Measurements from ENCODE around the gene SPATS2L. TPM values are rescaled to one million over a fixed set of nuclear protein-coding genes. Genes with fewer than 3 reads are reported as not detected.

SPATS2L gene
- total RNA-seq, 1 donor from 2014 or later: 92.7 TPM

DNA sequence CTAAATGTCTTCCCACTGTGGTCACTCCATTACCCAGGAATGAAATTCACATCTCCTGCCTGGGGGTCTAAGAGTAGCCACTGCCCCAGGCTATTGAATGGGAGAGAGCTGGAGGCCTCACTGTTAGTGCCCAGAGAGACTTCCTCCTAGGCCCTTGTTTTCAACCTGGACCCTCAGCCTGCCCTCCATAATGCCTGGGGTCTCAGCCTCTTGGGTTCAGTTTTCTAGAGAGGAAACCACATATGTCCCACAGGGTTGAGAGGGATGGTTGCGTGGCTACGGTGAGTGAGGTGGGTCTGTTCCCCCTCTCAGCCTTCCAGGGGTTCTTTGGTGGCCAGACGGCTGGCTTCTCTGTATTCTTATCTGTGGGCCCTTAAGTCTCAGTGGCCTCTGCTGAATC lies 43.4 kb downstream of the SPATS2L start:
- Histone ChIP-seq H3K27me3 (no peaks in the 10 kb centered on the region), H3K9me3 (no peaks in the 10 kb centered on the region), H3K4me1 (peaks cover 10% of the 10 kb centered on the region), H3K4me3 (no peak overlapping the region), H3K27ac (no peak overlapping the region), H3K36me3 (no peaks in the 10 kb centered on the region)
- TF ChIP-seq CTCF (IDR thresholded peaks at IDR 0.05): no peak
- intact Hi-C loops (cut with DNase I): no loop called here
- ATAC-seq (no peak), DNase-seq (no peak)

DNA sequence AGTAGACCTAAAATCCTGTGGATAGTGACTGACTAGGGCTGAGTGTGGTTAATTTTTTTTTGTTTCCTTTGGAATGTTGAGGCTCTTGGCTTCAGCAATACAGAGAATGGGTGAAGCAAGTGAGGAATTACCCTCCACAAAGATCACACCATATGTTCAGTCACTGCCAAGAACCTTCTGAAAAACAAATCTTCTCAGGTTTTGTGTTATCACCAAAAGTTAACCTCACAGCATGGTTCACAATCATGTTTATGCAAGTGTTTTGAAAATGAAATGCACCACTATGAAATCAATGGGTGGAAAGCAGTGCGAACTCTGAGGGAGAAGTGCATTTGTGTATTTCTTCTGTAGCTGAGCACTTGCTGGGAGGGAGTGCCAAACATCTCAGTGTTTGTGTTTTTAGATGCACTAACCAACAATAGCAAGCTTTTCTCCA lies 44.4 kb downstream of the SPATS2L start:
- H3K4me1 ChIP-seq: peaks cover 10% of the 10 kb centered on the region
- intact Hi-C loops (cut with DNase I): no loop called here
- TF ChIP-seq CTCF (IDR thresholded peaks at IDR 0.05): no peak
- H3K27me3 ChIP-seq: no peaks in the 10 kb centered on the region
- no peak overlapping the region for H3K27ac ChIP-seq
- no peaks in the 10 kb centered on the region for H3K9me3 ChIP-seq
- no peaks in the 10 kb centered on the region for H3K36me3 ChIP-seq
- DNase-seq (no peak), ATAC-seq (no peak)
- H3K4me3 ChIP-seq: no peak overlapping the region

GRCh38 chr2:200351815-200352214 lies 45.3 kb downstream of the SPATS2L start:
- no peak for ATAC-seq
- no peaks in the 10 kb centered on the region for H3K36me3 ChIP-seq
- no peak overlapping the region for H3K4me3 ChIP-seq
- no peaks in the 10 kb centered on the region for H3K27me3 ChIP-seq
- no peak for TF ChIP-seq CTCF (IDR thresholded peaks at IDR 0.05)
- H3K27ac ChIP-seq: no peak overlapping the region
- no peaks in the 10 kb centered on the region for H3K9me3 ChIP-seq
- peaks cover 15% of the 10 kb centered on the region for H3K4me1 ChIP-seq
- DNase-seq: no peak
- intact Hi-C loops (cut with DNase I): no loop called here

DNA sequence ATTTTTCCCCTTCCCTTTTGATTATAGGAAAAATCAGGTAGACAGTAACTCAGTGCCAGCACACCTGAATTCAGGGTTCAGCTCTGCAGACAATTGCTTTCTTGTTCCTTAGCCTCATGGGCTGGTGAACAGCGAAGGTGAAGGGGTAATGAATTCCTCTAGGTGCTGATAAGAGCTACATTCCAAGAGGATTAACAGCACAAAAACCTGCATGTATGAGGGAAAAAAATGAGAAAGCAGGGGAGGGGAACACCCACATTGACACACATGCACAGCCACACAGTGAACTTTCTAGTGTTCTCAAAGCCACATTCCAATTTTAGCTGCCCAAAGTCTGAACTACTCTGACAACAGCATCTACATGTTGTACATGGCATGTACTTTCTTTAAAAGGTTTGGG lies 46.1 kb downstream of the SPATS2L start:
- Histone ChIP-seq H3K27me3 (no peaks in the 10 kb centered on the region), H3K4me1 (peaks cover 23% of the 10 kb centered on the region), H3K36me3 (no peaks in the 10 kb centered on the region), H3K27ac (peak overlapping the region; percentile 47), H3K4me3 (no peak overlapping the region), H3K9me3 (no peaks in the 10 kb centered on the region)
- TF ChIP-seq CTCF (IDR thresholded peaks at IDR 0.05): no peak
- DNase-seq (no peak), ATAC-seq (peak; percentile 88)
- intact Hi-C loops (cut with DNase I): no loop called here

DNA sequence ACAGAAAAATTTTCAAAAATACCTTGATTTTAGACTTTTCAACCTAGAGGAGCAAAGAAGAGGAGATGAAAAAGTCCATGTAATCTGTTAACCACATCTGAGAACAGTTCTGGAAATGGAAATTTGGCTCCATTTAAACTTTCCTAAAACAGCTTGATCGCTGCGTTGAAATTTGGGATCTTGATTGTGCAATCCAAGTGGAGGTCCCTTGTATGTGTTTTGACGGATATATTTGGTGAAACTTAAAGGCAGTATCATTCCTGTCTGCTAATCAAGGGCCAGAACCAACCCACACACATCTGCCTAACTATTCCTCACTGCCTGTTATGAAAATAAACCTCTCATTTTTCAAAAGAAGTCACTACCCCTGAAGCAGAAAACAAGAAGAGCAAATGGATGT lies 46.6 kb downstream of the SPATS2L start:
- Histone ChIP-seq H3K4me1 (peaks cover 23% of the 10 kb centered on the region), H3K27me3 (no peaks in the 10 kb centered on the region), H3K27ac (peak overlapping the region; percentile 47), H3K4me3 (no peak overlapping the region), H3K36me3 (no peaks in the 10 kb centered on the region), H3K9me3 (no peaks in the 10 kb centered on the region)
- ATAC-seq: no peak
- no peak for DNase-seq
- intact Hi-C loops (cut with DNase I): no loop called here
- TF ChIP-seq CTCF (IDR thresholded peaks at IDR 0.05): no peak

DNA sequence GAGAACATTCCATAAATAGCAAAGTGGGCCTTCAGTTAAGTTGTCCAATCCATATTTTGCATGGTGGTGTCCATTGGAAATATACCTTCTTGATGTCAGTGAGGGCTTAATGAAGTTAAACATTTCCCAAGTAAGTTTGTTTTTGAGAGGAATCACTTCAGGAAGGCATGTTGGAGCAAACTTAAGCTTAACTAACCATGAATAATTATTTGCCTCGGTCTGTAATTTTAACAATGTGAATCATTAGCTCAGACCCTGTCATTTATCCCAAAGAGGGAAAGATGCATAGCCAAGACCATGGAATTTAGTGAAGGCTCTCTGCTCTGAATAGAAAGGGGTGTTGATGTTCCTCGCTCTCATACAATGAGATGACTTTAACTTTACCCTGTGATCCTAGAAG lies 47.4 kb downstream of the SPATS2L start:
- no peaks in the 10 kb centered on the region for H3K27me3 ChIP-seq
- no peak for DNase-seq
- no peak overlapping the region for H3K4me3 ChIP-seq
- intact Hi-C loops (cut with DNase I): no loop called here
- H3K4me1 ChIP-seq: peaks cover 23% of the 10 kb centered on the region
- TF ChIP-seq CTCF (IDR thresholded peaks at IDR 0.05): no peak
- H3K36me3 ChIP-seq: no peaks in the 10 kb centered on the region
- H3K27ac ChIP-seq: no peak overlapping the region
- ATAC-seq: no peak
- no peaks in the 10 kb centered on the region for H3K9me3 ChIP-seq
